H9 (cell line): ENCODE data around the gene CYP2S1. TPM values are rescaled to one million over a fixed set of nuclear protein-coding genes. Genes with fewer than 3 reads are reported as not detected.

ENCODE experiments used
- DNase-seq: peaks from one replicate; pipeline ENCODE4 v3.0.0-alpha.2; 2017
- H2AFZ ChIP-seq: one replicate; pipeline ENCODE4 v1.6.1; 2013; ENCODE audit warnings: mild to moderate bottlenecking, low read length, control low read depth, moderate library complexity
- H2AK5ac ChIP-seq: 2 replicates; pipeline ENCODE4 v1.6.1; 2013; ENCODE audit warnings: low read length, control low read depth, mixed read lengths; ENCODE audit not compliant: insufficient read length
- H2BK120ac ChIP-seq: one replicate; pipeline ENCODE4 v1.6.1; 2013; ENCODE audit warnings: low read depth, mild to moderate bottlenecking, low read length, control low read depth, inconsistent platforms; ENCODE audit not compliant: poor library complexity, severe bottlenecking
- H2BK12ac ChIP-seq: 2 replicates; pipeline ENCODE4 v1.6.1; 2013; ENCODE audit warnings: low read length, control low read depth, mixed read lengths, low read depth; ENCODE audit not compliant: insufficient read length
- H2BK15ac ChIP-seq: 2 replicates; pipeline ENCODE4 v1.6.1; 2013; ENCODE audit warnings: low read depth, low read length, control low read depth
- H2BK20ac ChIP-seq: one replicate; pipeline ENCODE4 v1.6.1; 2013; ENCODE audit warnings: low read depth, mild to moderate bottlenecking, low read length, control low read depth, inconsistent platforms; ENCODE audit not compliant: poor library complexity, severe bottlenecking
- H2BK5ac ChIP-seq: 2 replicates; pipeline ENCODE4 v1.6.1; 2013; ENCODE audit warnings: low read length, control low read depth, mixed read lengths; ENCODE audit not compliant: insufficient read length
- H3K14ac ChIP-seq: 2 replicates; pipeline ENCODE4 v1.6.1; 2013; ENCODE audit warnings: low read length, control low read depth; ENCODE audit not compliant: insufficient read depth
- H3K18ac ChIP-seq: 2 replicates; pipeline ENCODE4 v1.6.1; 2013; ENCODE audit warnings: low read depth, mild to moderate bottlenecking, mixed read lengths, low read length, control low read depth; ENCODE audit not compliant: insufficient read length
- H3K23ac ChIP-seq: 2 replicates; pipeline ENCODE4 v1.6.1; 2013; ENCODE audit warnings: low read length, control low read depth, mixed read lengths, low read depth; ENCODE audit not compliant: insufficient read length
- H3K23me2 ChIP-seq: 2 replicates; pipeline ENCODE4 v1.6.1; 2013; ENCODE audit warnings: low read depth, mild to moderate bottlenecking, mixed read lengths, low read length, control low read depth; ENCODE audit not compliant: insufficient read length, poor library complexity, severe bottlenecking
- H3K27ac ChIP-seq: 2 replicates; pipeline ENCODE4 v1.5.1; 2013; ENCODE audit warnings: low read length, control low read depth, mixed read lengths, low read depth; ENCODE audit not compliant: insufficient read length
- H3K27me3 ChIP-seq: 2 replicates; pipeline ENCODE4 v1.6.1; 2013; ENCODE audit warnings: low read length, control low read depth, inconsistent platforms; ENCODE audit not compliant: insufficient read depth
- H3K4ac ChIP-seq: 2 replicates; pipeline ENCODE4 v1.6.1; 2013; ENCODE audit warnings: low read depth, mild to moderate bottlenecking, control low read depth, inconsistent platforms, low read length, moderate library complexity
- H3K4me1 ChIP-seq: 2 replicates; pipeline ENCODE4 v1.6.1; 2013; ENCODE audit warnings: low read length, control low read depth, inconsistent platforms; ENCODE audit not compliant: insufficient read depth
- H3K4me2 ChIP-seq: 2 replicates; pipeline ENCODE4 v1.6.1; 2013; ENCODE audit warnings: low read length, control low read depth, mixed read lengths; ENCODE audit not compliant: insufficient read length, insufficient read depth
- H3K56ac ChIP-seq: 2 replicates; pipeline ENCODE4 v1.6.1; 2013; ENCODE audit warnings: low read depth, mild to moderate bottlenecking, mixed read lengths, low read length, control low read depth; ENCODE audit not compliant: insufficient read length
- H3K79me1 ChIP-seq: 2 replicates; pipeline ENCODE4 v1.6.1; 2013; ENCODE audit warnings: low read depth, mild to moderate bottlenecking, moderate library complexity, low read length, control low read depth, inconsistent platforms; ENCODE audit not compliant: insufficient read depth, poor library complexity, severe bottlenecking
- H3K79me2 ChIP-seq: 2 replicates; pipeline ENCODE4 v1.6.1; 2013; ENCODE audit warnings: low read length, control low read depth, inconsistent platforms; ENCODE audit not compliant: insufficient read depth
- H3K9ac ChIP-seq: 2 replicates; pipeline ENCODE4 v1.6.1; 2013; ENCODE audit warnings: low read length, control low read depth, mixed read lengths; ENCODE audit not compliant: insufficient read length; ENCODE audit errors: extremely low read depth
- H3K9me3 ChIP-seq: one replicate; pipeline ENCODE4 v1.6.1; 2013; ENCODE audit warnings: low read depth, low read length, inconsistent platforms; ENCODE audit not compliant: control insufficient read depth
- H3T11ph ChIP-seq: one replicate; pipeline ENCODE4 v1.6.1; 2013; ENCODE audit warnings: mild to moderate bottlenecking, low read length, control low read depth, inconsistent platforms
- H4K20me1 ChIP-seq: one replicate; pipeline ENCODE4 v1.6.1; 2013; ENCODE audit not compliant: control insufficient read depth, insufficient read length, insufficient read depth
- H4K5ac ChIP-seq: 2 replicates; pipeline ENCODE4 v1.6.1; 2013; ENCODE audit warnings: low read depth, mild to moderate bottlenecking, mixed read lengths, low read length, control low read depth; ENCODE audit not compliant: insufficient read length
- H4K8ac ChIP-seq: replicated peaks from 2 replicates; pipeline ENCODE4 v1.6.1; 2013; ENCODE audit warnings: low read length, control low read depth, mixed read lengths, low read depth; ENCODE audit not compliant: insufficient read length
- H4K91ac ChIP-seq: 2 replicates; pipeline ENCODE4 v1.6.1; 2013; ENCODE audit warnings: low read depth, mild to moderate bottlenecking, moderate library complexity, mixed read lengths, low read length, control low read depth; ENCODE audit not compliant: insufficient read length
- H3K27ac Mint-ChIP-seq, 3 experiments: 2 replicates in 2 of 3; 3 replicates in 1 of 3; pipeline ENCODE4 v1.8.0; 2020 to 2021; ENCODE audit warnings: mixed read lengths in 3 of 3, mild to moderate bottlenecking in 1 of 3, moderate library complexity in 1 of 3
- H3K27me3 Mint-ChIP-seq: 2 replicates; pipeline ENCODE4 v1.8.0; 2021; ENCODE audit warnings: low read depth, mild to moderate bottlenecking, moderate library complexity, mixed read lengths
- H3K36me3 Mint-ChIP-seq, 3 experiments: 2 replicates in 2 of 3; 3 replicates in 1 of 3; pipeline ENCODE4 v1.8.0; 2020 to 2021; ENCODE audit warnings: low read depth in 3 of 3, mixed read lengths in 3 of 3; ENCODE audit not compliant: insufficient read depth in 1 of 3
- H3K4me1 Mint-ChIP-seq, 2 experiments: 2 replicates each; pipeline ENCODE4 v1.8.0; 2020; ENCODE audit warnings: mixed read lengths in 2 of 2
- H3K4me3 Mint-ChIP-seq, 2 experiments: 2 replicates in 1 of 2; 3 replicates in 1 of 2; pipeline ENCODE4 v1.8.0; 2020 to 2021; ENCODE audit warnings: mild to moderate bottlenecking in 2 of 2, mixed read lengths in 2 of 2, moderate library complexity in 1 of 2
- H3K9me3 Mint-ChIP-seq, 2 experiments: 2 replicates in 1 of 2; 3 replicates in 1 of 2; pipeline ENCODE4 v1.8.0; 2020; ENCODE audit warnings: mild to moderate bottlenecking in 2 of 2, mixed read lengths in 2 of 2, moderate library complexity in 1 of 2
- CTCF ChIP-seq: fragments of 200-600 bp; sonication (generic); conservative IDR thresholded peaks from 3 replicates; pipeline ENCODE4 v1.8.0; 2021; ENCODE audit warnings: antibody characterized with exemption, mild to moderate bottlenecking
- WGBS: extraction: QIAGEN DNeasy Blood & Tissue Kit; methylation state at CpG from one replicate; pipeline ENCODE4 v1.1.7; 2013; ENCODE audit warnings: missing lambda C conversion rate, low lambda C conversion rate, mixed read lengths; ENCODE audit not compliant: insufficient read length; ENCODE audit errors: extremely low coverage; 5-methylcytosine and 5-hydroxymethylcytosine counted together
- total RNA-seq: library from RNA; stranded (reverse); gene quantifications from 2 replicates; pipeline ENCODE4 v1.2.1, GENCODE V29; 2021

The CYP2S1 gene
- total RNA-seq, 1 experiment from 2014 or later: 159 TPM

GRCh38 chr19:41193430-41194156 is 574 bp downstream of the CYP2S1 start:
- peaks cover 57 to 72% of the 10 kb centered on the region in 2 experiments for H3K4me1 Mint-ChIP-seq
- no peak for DNase-seq
- no peak overlapping the region for H2AK5ac ChIP-seq
- no CpG with 5 or more reads among the region's 13 CpGs for WGBS
- no peak overlapping the region for H3K18ac ChIP-seq
- H3K9ac ChIP-seq: peak overlapping the region; percentile 61
- H3K4ac ChIP-seq: no peak overlapping the region
- H2BK120ac ChIP-seq: no peak overlapping the region
- H3K27ac Mint-ChIP-seq: peak overlapping the region; percentile 69 to 93 (median 89)
- peaks cover 24% of the 10 kb centered on the region; the same call in 1 of the 2 replicates for H3K79me2 ChIP-seq
- H3K36me3 Mint-ChIP-seq: peaks cover 23 to 50% (median 44%) of the 10 kb centered on the region in 3 experiments
- peaks cover 3% of the 10 kb centered on the region for H3K79me1 ChIP-seq
- H3K9me3 Mint-ChIP-seq: no peaks in the 10 kb centered on the region
- H3K27me3 Mint-ChIP-seq: no peaks in the 10 kb centered on the region
- no peak overlapping the region for H4K91ac ChIP-seq
- H3K27ac ChIP-seq: no peak overlapping the region
- H3K23me2 ChIP-seq: peaks cover 16% of the 10 kb centered on the region
- H3K14ac ChIP-seq: peak overlapping the region; percentile 25; the same call in 1 of the 2 replicates
- no peaks in the 10 kb centered on the region for H3K9me3 ChIP-seq
- H4K20me1 ChIP-seq: peaks cover 2% of the 10 kb centered on the region
- no peaks in the 10 kb centered on the region for H3K27me3 ChIP-seq
- no peak overlapping the region for H4K8ac ChIP-seq
- no peak overlapping the region for H2AFZ ChIP-seq
- no peak overlapping the region for H2BK5ac ChIP-seq
- H3K4me2 ChIP-seq: peak overlapping the region; percentile 76
- no peak overlapping the region for H2BK12ac ChIP-seq
- H3K4me1 ChIP-seq: peaks cover 14% of the 10 kb centered on the region; the same call in 1 of the 2 replicates
- H2BK15ac ChIP-seq: no peak overlapping the region
- H3K4me3 Mint-ChIP-seq: peak overlapping the region; percentile 95 to 97
- no peak overlapping the region for H3K23ac ChIP-seq
- no peak overlapping the region for H4K5ac ChIP-seq
- no peak overlapping the region for H3T11ph ChIP-seq
- no peak overlapping the region for H2BK20ac ChIP-seq
- H3K56ac ChIP-seq: no peak overlapping the region
- TF ChIP-seq CTCF: no peak
